Peyer's patch (tissue), 4 donors: ENCODE measurements around the gene CNTN2.

Source experiments
- CTCF ChIP-seq, 6 experiments: fragments of 450-650 bp in 4 of 6; fragments of 200-600 bp in 2 of 6; sonication (generic) in 1 of 6; IDR thresholded peaks; one replicate each; pipeline ENCODE4 v1.5.1; 2017 to 2019; ENCODE audit warnings: antibody characterized with exemption in 6 of 6, mild to moderate bottlenecking in 3 of 6, moderate library complexity in 1 of 6
- POLR2A ChIP-seq, 2 donors: fragments of 450-650 bp; IDR thresholded peaks; one replicate each; pipeline ENCODE4 v1.5.1; 2017; ENCODE audit warnings: antibody characterized with exemption in 2 of 2, mild to moderate bottlenecking in 2 of 2, moderate library complexity in 2 of 2

GRCh38 chr1:205032508-205032907 lies 10.5 kb upstream of the CNTN2 start:
- TF ChIP-seq CTCF (IDR thresholded peaks at IDR 0.05) (no peak), POLR2A (IDR thresholded peaks at IDR 0.05) (no peak)
